Testis (tissue), 2 donors: ENCODE data around the gene PTGFRN.

ENCODE experiments used
- CTCF ChIP-seq, 3 experiments: fragments of 450-650 bp in 2 of 3; fragments of 200-600 bp in 1 of 3; sonication (generic) in 1 of 3; IDR thresholded peaks; one replicate each; pipeline ENCODE4 v1.5.1; 2016 to 2019; ENCODE audit warnings: antibody characterized with exemption in 3 of 3, mild to moderate bottlenecking in 2 of 3, moderate library complexity in 1 of 3
- POLR2A ChIP-seq: fragments of 450-650 bp; IDR thresholded peaks from one replicate; pipeline ENCODE4 v1.6.1; 2017; ENCODE audit warnings: antibody characterized with exemption, mild to moderate bottlenecking, moderate library complexity

DNA sequence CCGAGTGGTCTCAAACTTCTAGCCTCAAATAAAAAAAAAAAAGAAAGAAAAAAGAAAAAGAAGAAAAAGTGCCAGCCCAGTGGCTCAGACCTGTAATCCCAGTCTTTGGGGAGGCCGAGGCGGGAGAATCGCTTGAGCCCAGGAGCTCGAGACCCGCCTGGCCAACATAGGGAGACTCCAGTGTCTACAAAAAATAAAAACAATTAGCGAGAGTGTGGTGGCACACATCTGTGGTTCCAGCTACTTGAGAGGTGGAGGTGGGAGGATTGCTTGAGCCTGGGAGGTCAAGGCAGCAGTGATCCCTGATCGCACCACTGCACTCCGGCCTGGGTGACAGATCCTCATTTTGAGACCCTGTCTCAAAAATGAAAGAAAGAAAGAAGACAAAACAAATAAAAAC, 1.4 kb upstream of the PTGFRN start:
- TF ChIP-seq CTCF (IDR thresholded peaks at IDR 0.05) (no peak), POLR2A (no peak)
